Measurements from ENCODE around the gene SMG6.

Gene SMG6

DNA sequence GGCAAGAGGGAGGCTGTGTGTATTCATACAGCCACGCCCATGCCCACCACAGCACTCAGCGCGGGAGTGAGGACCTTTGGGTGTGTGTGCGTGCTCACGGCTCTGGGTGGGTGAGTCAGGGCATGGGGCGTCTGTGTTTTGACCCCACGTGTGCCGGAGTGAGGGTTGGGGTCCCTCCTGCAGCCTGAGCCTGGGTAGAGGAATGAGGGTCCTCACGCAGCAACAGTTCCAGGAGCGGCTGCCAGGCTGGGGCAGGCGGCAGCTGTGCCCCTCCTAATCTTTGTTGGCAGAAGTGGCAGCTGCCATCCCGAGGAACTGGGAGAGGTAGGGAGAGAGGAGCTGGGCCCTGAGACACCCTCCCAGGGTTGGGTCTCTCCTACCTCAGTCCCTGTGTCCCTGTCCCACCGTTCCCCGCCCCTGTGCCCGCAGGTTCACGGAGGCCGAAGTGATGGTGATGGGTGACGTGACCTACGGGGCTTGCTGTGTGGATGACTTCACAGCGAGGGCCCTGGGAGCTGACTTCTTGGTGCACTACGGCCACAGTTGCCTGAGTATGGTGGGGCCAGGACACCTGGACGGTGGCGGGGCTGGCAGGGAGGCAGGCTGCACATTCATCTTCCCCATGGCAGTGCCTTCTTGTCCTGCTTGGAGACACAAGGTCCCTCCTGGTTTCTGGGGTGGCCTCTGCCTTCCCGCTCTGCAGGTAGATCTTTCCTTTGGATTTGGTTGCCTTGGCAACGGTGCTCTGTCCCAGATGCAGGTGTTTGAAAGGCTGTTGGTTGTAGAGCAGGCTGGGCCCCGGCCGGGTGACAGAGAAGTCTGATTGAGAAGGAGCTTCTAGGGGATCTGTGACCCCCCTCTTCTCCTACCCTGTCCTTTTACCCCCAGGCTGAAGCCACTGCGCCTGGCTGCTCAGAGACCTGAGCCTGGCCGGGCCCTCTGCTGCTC lies 267.8 kb downstream of the SMG6 start:
- Histone ChIP-seq H3K4me3 (ENCODE audit: low read depth, low read length) (no peak overlapping the region), H3K4me1 (ENCODE audit: control insufficient read depth, insufficient read depth, low read length) (peaks cover 4% of the 10 kb centered on the region), H3K9me3 (ENCODE audit: control insufficient read depth, insufficient read depth, low read depth, low read length) (no peaks in the 10 kb centered on the region), H3K36me3 (ENCODE audit: control insufficient read depth in 2 of 2, insufficient read depth in 1 of 2, low read length in 2 of 2) (peaks cover 0 to 63% of the 10 kb centered on the region in 2 experiments; a peak in 2 of 3 replicates), H3K27ac (ENCODE audit: extremely low read depth, low read depth, low read length) (no peak overlapping the region)
- TF ChIP-seq, protein P1, sequence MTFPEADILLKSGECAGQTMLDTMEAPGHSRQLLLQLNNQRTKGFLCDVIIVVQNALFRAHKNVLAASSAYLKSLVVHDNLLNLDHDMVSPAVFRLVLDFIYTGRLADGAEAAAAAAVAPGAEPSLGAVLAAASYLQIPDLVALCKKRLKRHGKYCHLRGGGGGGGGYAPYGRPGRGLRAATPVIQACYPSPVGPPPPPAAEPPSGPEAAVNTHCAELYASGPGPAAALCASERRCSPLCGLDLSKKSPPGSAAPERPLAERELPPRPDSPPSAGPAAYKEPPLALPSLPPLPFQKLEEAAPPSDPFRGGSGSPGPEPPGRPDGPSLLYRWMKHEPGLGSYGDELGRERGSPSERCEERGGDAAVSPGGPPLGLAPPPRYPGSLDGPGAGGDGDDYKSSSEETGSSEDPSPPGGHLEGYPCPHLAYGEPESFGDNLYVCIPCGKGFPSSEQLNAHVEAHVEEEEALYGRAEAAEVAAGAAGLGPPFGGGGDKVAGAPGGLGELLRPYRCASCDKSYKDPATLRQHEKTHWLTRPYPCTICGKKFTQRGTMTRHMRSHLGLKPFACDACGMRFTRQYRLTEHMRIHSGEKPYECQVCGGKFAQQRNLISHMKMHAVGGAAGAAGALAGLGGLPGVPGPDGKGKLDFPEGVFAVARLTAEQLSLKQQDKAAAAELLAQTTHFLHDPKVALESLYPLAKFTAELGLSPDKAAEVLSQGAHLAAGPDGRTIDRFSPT (tag by site-specific recombination; IDR thresholded peaks at IDR 0.05) = peak; percentile 47; the same call in 1 of the 2 replicates
- TF ChIP-seq, protein P2, sequence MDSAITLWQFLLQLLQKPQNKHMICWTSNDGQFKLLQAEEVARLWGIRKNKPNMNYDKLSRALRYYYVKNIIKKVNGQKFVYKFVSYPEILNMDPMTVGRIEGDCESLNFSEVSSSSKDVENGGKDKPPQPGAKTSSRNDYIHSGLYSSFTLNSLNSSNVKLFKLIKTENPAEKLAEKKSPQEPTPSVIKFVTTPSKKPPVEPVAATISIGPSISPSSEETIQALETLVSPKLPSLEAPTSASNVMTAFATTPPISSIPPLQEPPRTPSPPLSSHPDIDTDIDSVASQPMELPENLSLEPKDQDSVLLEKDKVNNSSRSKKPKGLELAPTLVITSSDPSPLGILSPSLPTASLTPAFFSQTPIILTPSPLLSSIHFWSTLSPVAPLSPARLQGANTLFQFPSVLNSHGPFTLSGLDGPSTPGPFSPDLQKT (IDR thresholded peaks at IDR 0.05; ENCODE audit: borderline replicate concordance, low read depth, low read length) = no peak
- no peak for TF ChIP-seq ZFP3 (tag by site-specific recombination; IDR thresholded peaks at IDR 0.05; ENCODE audit: low read depth)
- ChIA-PET POLR2A (no interaction called here), CTCF (no interaction called here)

DNA sequence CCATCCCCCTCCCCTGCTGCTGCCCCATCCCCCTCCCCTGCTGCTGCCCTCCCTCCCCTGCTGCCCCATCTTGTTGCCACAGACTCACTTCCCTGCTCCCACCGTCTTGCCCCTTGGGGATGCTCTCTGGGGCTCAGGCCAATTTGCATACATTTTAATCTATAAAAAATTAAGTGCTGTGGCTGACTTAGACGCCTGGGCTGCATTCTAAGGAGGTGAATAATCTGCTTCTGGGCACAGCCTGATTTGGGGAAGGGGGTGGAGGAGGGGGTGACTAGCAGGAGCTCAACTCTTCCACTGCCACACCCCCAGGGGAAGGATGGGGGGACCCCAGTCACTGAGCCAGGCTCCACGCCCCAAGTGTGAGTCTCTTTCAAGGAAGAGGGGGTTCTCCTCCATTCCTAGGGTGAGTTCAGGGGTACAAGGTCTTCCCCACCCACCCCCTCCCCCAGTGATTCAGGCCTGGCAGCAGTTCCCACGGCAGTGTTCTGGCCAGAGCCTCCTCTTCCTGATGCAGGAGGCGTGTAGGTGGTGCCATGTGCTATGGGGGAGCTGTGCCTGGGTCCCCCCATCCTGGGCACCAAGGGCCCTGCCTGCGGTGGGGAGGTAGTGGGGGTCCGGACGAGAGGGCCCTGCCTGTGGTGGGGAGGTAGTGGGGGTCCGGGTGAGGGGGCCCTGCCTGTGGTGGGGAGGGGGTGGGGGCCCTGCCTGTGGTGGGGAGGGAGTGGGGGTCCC lies 268.6 kb downstream of the SMG6 start:
- POLR2A ChIA-PET = no interaction called here
- Histone ChIP-seq H3K4me1 (ENCODE audit: control insufficient read depth, insufficient read depth, low read length) (peaks cover 5% of the 10 kb centered on the region), H3K27ac (ENCODE audit: extremely low read depth, low read depth, low read length) (no peak overlapping the region), H3K9me3 (ENCODE audit: control insufficient read depth, insufficient read depth, low read depth, low read length) (no peaks in the 10 kb centered on the region), H3K4me3 (ENCODE audit: low read depth, low read length) (no peak overlapping the region), H3K36me3 (ENCODE audit: control insufficient read depth in 2 of 2, insufficient read depth in 1 of 2, low read length in 2 of 2) (peaks cover 0 to 55% of the 10 kb centered on the region in 2 experiments; a peak in 2 of 3 replicates)
- TF ChIP-seq ZNF561 (tag by site-specific recombination; IDR thresholded peaks at IDR 0.05; ENCODE audit: borderline replicate concordance) = no peak
- TF ChIP-seq ZBTB7A (tag by site-specific recombination; IDR thresholded peaks at IDR 0.05; ENCODE audit: low read depth) = no peak
- TF ChIP-seq ZNF701 (tag by site-specific recombination; IDR thresholded peaks at IDR 0.05) = no peak
- no peak for TF ChIP-seq ZNF248 (tag by site-specific recombination; IDR thresholded peaks at IDR 0.05)
- TF ChIP-seq ZNF776 (tag by site-specific recombination; IDR thresholded peaks at IDR 0.05; ENCODE audit: borderline replicate concordance) = no peak
- no peak for TF ChIP-seq ZNF585B (tag by site-specific recombination; IDR thresholded peaks at IDR 0.05)
- no peak for TF ChIP-seq ZNF324 (tag by site-specific recombination; IDR thresholded peaks at IDR 0.05)
- TF ChIP-seq KLF1 (tag by site-specific recombination; IDR thresholded peaks at IDR 0.05) = no peak
- TF ChIP-seq ZNF391 (tag by site-specific recombination; IDR thresholded peaks at IDR 0.05; ENCODE audit: borderline replicate concordance, low read depth) = no peak
- TF ChIP-seq ZNF114 (tag by site-specific recombination; IDR thresholded peaks at IDR 0.05) = no peak
- TF ChIP-seq ZNF37A (tag by site-specific recombination; IDR thresholded peaks at IDR 0.05) = no peak
- TF ChIP-seq ZSCAN16 (tag by site-specific recombination; IDR thresholded peaks at IDR 0.05) = no peak
- no peak for TF ChIP-seq ZNF157 (tag by site-specific recombination; IDR thresholded peaks at IDR 0.05)
- CTCF ChIA-PET = interaction anchor here (12.2 kb wide), 1 partner anchor 124 kb away, joined by 145 read pairs; no protein-coding TSS in a partner anchor

DNA sequence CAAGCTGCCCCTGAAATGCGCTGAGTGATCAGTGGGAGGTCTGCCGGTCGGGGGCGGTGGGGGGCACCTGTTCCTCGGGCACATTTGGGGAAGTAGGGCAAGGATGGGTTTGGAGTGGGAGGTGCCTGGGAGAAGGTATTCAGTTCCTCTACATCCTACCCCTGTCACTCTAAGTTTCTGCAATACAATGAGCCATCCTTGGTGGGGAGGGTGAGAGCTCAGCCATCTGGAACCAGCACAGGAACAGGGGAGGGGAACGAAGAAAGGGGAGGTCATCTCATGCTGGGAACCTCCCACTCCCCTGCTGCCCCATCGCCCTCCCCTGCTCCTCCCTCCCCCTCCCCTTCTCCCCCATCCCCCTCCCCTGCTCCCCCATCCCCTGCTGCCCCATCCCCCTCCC lies 269.4 kb downstream of the SMG6 start:
- ChIA-PET CTCF (interaction anchor here (12.2 kb wide), 1 partner anchor 124 kb away, joined by 145 read pairs; no protein-coding TSS in a partner anchor), POLR2A (no interaction called here)
- H3K9me3 ChIP-seq (ENCODE audit: control insufficient read depth, insufficient read depth, low read depth, low read length) = no peaks in the 10 kb centered on the region
- H3K4me3 ChIP-seq (ENCODE audit: low read depth, low read length) = no peak overlapping the region
- TF ChIP-seq ZNF292 (tag by site-specific recombination; IDR thresholded peaks at IDR 0.05; ENCODE audit: borderline replicate concordance, low read depth) (no peak), WT1 (tag by site-specific recombination; IDR thresholded peaks at IDR 0.05) (peak; percentile 74; the same call in 1 of the 2 replicates), GLI2 (tag by site-specific recombination; IDR thresholded peaks at IDR 0.05; ENCODE audit: borderline replicate concordance, low read depth) (no peak)
- H3K27ac ChIP-seq (ENCODE audit: extremely low read depth, low read depth, low read length) = no peak overlapping the region
- peaks cover 0 to 50% of the 10 kb centered on the region in 2 experiments; a peak in 2 of 3 replicates for H3K36me3 ChIP-seq (ENCODE audit: control insufficient read depth in 2 of 2, insufficient read depth in 1 of 2, low read length in 2 of 2)
- H3K4me1 ChIP-seq (ENCODE audit: control insufficient read depth, insufficient read depth, low read length) = peaks cover 5% of the 10 kb centered on the region
